ENCODE results near the gene BRICD5. TPM values are rescaled to one million over a fixed set of nuclear protein-coding genes. Genes with fewer than 3 reads are reported as not detected.
A peak's percentile ranks its signal among the peaks of the same experiment; 100 is the strongest.

BRICD5 gene
- total and polyA plus RNA-seq, 2 of the 4 experiments (the other 2 are of a cell fraction): 0.18 to 0.94 TPM

DNA sequence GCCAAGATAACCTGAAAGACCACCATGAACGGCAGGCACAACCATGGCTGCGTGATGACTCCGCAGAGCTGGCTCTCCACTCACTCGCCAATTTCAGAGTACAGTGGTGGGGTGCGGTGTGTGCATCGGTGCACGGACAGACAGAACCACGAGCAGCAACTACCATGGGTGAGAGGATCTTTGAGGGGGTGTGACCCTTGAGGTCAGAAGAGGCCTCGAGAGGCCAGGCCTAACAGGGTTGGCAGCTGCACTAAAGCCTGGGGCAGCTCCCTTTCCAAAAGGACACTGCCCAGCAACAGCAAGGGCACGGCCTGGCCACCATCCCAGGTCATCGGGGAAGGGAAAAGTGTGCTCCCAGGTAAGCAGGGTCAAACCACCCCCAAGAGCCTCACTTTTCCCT, 42.6 kb upstream of the BRICD5 start:
- peaks cover 9% of the 10 kb centered on the region for H3K4me1 ChIP-seq (ENCODE audit: control insufficient read depth, insufficient read depth, low read length)
- no peak overlapping the region for H3K23ac ChIP-seq (ENCODE audit: low read depth, low read length)
- H4K5ac ChIP-seq (ENCODE audit: low read depth, low read length): no peak overlapping the region
- no peak overlapping the region for H2AK5ac ChIP-seq (ENCODE audit: low read depth, low read length)
- no peak overlapping the region for H3K18ac ChIP-seq (ENCODE audit: low read depth, low read length)
- H3K9ac ChIP-seq (ENCODE audit: low read depth, low read length): no peak overlapping the region
- H3K9me3 ChIP-seq (ENCODE audit: control insufficient read depth, insufficient read depth, low read length): no peaks in the 10 kb centered on the region
- H3K79me1 ChIP-seq (ENCODE audit: low read depth in 1 of 2, low read length in 2 of 2): peaks cover 21 to 51% of the 10 kb centered on the region in 2 experiments
- H2AFZ ChIP-seq (replicated peaks; ENCODE audit: low read length, poor library complexity): no peak overlapping the region
- no peak overlapping the region for H3K56ac ChIP-seq (ENCODE audit: extremely low read depth, insufficient read depth, low read length)
- TF ChIP-seq RAD21 (IDR thresholded peaks at IDR 0.05; ENCODE audit: low read length): no peak
- TF ChIP-seq, protein P1, sequence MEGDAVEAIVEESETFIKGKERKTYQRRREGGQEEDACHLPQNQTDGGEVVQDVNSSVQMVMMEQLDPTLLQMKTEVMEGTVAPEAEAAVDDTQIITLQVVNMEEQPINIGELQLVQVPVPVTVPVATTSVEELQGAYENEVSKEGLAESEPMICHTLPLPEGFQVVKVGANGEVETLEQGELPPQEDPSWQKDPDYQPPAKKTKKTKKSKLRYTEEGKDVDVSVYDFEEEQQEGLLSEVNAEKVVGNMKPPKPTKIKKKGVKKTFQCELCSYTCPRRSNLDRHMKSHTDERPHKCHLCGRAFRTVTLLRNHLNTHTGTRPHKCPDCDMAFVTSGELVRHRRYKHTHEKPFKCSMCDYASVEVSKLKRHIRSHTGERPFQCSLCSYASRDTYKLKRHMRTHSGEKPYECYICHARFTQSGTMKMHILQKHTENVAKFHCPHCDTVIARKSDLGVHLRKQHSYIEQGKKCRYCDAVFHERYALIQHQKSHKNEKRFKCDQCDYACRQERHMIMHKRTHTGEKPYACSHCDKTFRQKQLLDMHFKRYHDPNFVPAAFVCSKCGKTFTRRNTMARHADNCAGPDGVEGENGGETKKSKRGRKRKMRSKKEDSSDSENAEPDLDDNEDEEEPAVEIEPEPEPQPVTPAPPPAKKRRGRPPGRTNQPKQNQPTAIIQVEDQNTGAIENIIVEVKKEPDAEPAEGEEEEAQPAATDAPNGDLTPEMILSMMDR (conservative IDR thresholded peaks at IDR 0.05; ENCODE audit: low read depth, low read length): no peak
- TF ChIP-seq, protein P2, sequence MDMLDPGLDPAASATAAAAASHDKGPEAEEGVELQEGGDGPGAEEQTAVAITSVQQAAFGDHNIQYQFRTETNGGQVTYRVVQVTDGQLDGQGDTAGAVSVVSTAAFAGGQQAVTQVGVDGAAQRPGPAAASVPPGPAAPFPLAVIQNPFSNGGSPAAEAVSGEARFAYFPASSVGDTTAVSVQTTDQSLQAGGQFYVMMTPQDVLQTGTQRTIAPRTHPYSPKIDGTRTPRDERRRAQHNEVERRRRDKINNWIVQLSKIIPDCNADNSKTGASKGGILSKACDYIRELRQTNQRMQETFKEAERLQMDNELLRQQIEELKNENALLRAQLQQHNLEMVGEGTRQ (IDR thresholded peaks at IDR 0.05; ENCODE audit: low read depth, low read length): no peak
- TF ChIP-seq MAZ (IDR thresholded peaks at IDR 0.05; ENCODE audit: borderline replicate concordance, low read depth, low read length): no peak
- no peak for TF ChIP-seq MXI1 (IDR thresholded peaks at IDR 0.05; ENCODE audit: borderline replicate concordance, low read depth, low read length)
- TF ChIP-seq RCOR1 (IDR thresholded peaks at IDR 0.05; ENCODE audit: insufficient replicate concordance, low read length): no peak
- TF ChIP-seq FOS (IDR thresholded peaks at IDR 0.05; ENCODE audit: low read depth, low read length): no peak
- TF ChIP-seq CEBPB (IDR thresholded peaks at IDR 0.05; ENCODE audit: low read depth, low read length): no peak
- no peak for TF ChIP-seq MAFK (IDR thresholded peaks at IDR 0.05; ENCODE audit: low read depth, low read length)
- TF ChIP-seq, protein P3, sequence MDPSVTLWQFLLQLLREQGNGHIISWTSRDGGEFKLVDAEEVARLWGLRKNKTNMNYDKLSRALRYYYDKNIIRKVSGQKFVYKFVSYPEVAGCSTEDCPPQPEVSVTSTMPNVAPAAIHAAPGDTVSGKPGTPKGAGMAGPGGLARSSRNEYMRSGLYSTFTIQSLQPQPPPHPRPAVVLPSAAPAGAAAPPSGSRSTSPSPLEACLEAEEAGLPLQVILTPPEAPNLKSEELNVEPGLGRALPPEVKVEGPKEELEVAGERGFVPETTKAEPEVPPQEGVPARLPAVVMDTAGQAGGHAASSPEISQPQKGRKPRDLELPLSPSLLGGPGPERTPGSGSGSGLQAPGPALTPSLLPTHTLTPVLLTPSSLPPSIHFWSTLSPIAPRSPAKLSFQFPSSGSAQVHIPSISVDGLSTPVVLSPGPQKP (IDR thresholded peaks at IDR 0.05; ENCODE audit: borderline replicate concordance, low read depth, low read length): no peak
- no peak for TF ChIP-seq SMC3 (IDR thresholded peaks at IDR 0.05; ENCODE audit: low read depth, low read length)
- TF ChIP-seq POLR2A (IDR thresholded peaks at IDR 0.05; ENCODE audit: low read depth, low read length): no peak
- TF ChIP-seq BHLHE40 (IDR thresholded peaks at IDR 0.05; ENCODE audit: low read depth, low read length): no peak
- no peak for TF ChIP-seq NFE2L2 (IDR thresholded peaks at IDR 0.05; ENCODE audit: low read depth, low read length)
- no peak for TF ChIP-seq CHD1 (IDR thresholded peaks at IDR 0.05; ENCODE audit: low read depth, low read length)
- TF ChIP-seq RFX5 (IDR thresholded peaks at IDR 0.05; ENCODE audit: low read depth, low read length): no peak
- no peak overlapping the region for H3K4ac ChIP-seq (ENCODE audit: low read depth, low read length)
- H3K14ac ChIP-seq (replicated peaks; ENCODE audit: low read depth, low read length): no peak overlapping the region
- no peak overlapping the region for H3K4me2 ChIP-seq (ENCODE audit: low read depth, low read length)
- DNase-seq: no peak
- no peak overlapping the region for H2BK20ac ChIP-seq (ENCODE audit: low read depth, low read length)
- ATAC-seq (ENCODE audit: low read depth): no peak
- H3K27me3 ChIP-seq (ENCODE audit: control insufficient read depth, insufficient read depth, low read length): no peaks in the 10 kb centered on the region
- TSS peak; percentile 75 for BruUV-seq (replicated peaks)
- 0 out of 2 replicates have a peak, but pooled peaks cover 2% of the 10 kb centered on the region for H3K9me1 ChIP-seq (ENCODE audit: insufficient read depth, low read length)
- no peak overlapping the region for H2BK120ac ChIP-seq (ENCODE audit: low read depth, low read length)
- H2BK5ac ChIP-seq (ENCODE audit: low read depth, low read length, poor library complexity, severe bottlenecking): no peak overlapping the region
- dilution Hi-C loops (cut with HindIII; ENCODE audit: low sequenced_read_pairs, unreplicated experiment) (no loop called here), intact Hi-C loops (cut with micrococcal nuclease) (no loop called here), in situ Hi-C loops (cut with MboI; ENCODE audit: low sequenced_read_pairs) (loop anchor here (10.0 kb wide), 1 partner anchor 252 kb away; no protein-coding TSS in a partner anchor)
- ChIA-PET POLR2A (ENCODE audit: unreplicated experiment) (no interaction called here), CTCF (no interaction called here)
- peaks cover 30% of the 10 kb centered on the region for H4K20me1 ChIP-seq (ENCODE audit: insufficient read depth, low read length)
- 89% methylated on average over 5 of the region's 11 CpGs; no CpG with 5 or more reads in 1 of the 2 experiments for WGBS, 2 experiments (ENCODE audit: extremely low coverage in 2 of 2, insufficient read length in 1 of 2)
- H2BK15ac ChIP-seq (ENCODE audit: low read depth, low read length): no peak overlapping the region
- no peak overlapping the region for H4K8ac ChIP-seq (ENCODE audit: low read depth in 2 of 2, low read length in 2 of 2)
- H3K4me3 ChIP-seq (ENCODE audit: insufficient read depth, low read depth, low read length): no peak overlapping the region
- peaks cover 42% of the 10 kb centered on the region for H3K36me3 ChIP-seq (ENCODE audit: control insufficient read depth, insufficient read depth, low read length)
- H2AK9ac ChIP-seq (replicated peaks; ENCODE audit: low read depth, low read length, poor library complexity): no peak overlapping the region
- H3K27ac ChIP-seq (ENCODE audit: insufficient read depth, low read length): no peak overlapping the region
- H4K91ac ChIP-seq (ENCODE audit: insufficient read depth, low read depth, low read length): no peak overlapping the region

Measured in IMR-90 (cell line).